Activated B cell treated with CpG ODN at 0.5 μM for 24 hours (primary cell): ENCODE results near the gene AUTS2. TPM values are rescaled to one million over a fixed set of nuclear protein-coding genes. Genes with fewer than 3 reads are reported as not detected.

Experiments
- ATAC-seq: fragments of 200-7000 bp; cut with Tn5 transposase; one replicate; pipeline ENCODE4 v1.10.0; 2021; ENCODE audit warnings: low read depth, mild to moderate bottlenecking, moderate library complexity
- CTCF ChIA-PET: fragments of 350-600 bp; sonication (Branson Sonifier 250); formaldehyde crosslinking; loops from one replicate; lab custom pipeline; 2021; ENCODE audit warnings: antibody characterized with exemption; lab: Charles Lee
- POLR2A ChIA-PET: fragments of 350-600 bp; sonication (Branson Sonifier 250); formaldehyde crosslinking; loops from one replicate; lab custom pipeline; 2021; ENCODE audit warnings: antibody characterized with exemption; lab: Charles Lee
- DNase-seq: peaks from one replicate; pipeline ENCODE4 v3.0.0; 2022
- H3K27ac Mint-ChIP-seq: one replicate; pipeline ENCODE4 v1.8.0; 2020; ENCODE audit warnings: mixed read lengths
- H3K27me3 Mint-ChIP-seq: one replicate; pipeline ENCODE4 v1.8.0; 2021; ENCODE audit warnings: mixed read lengths
- H3K36me3 Mint-ChIP-seq: one replicate; pipeline ENCODE4 v1.8.0; 2021; ENCODE audit warnings: low read depth, mixed read lengths
- H3K4me1 Mint-ChIP-seq: one replicate; pipeline ENCODE4 v1.8.0; 2021; ENCODE audit warnings: mixed read lengths
- H3K4me3 Mint-ChIP-seq: one replicate; pipeline ENCODE4 v1.8.0; 2020; ENCODE audit warnings: mild to moderate bottlenecking, mixed read lengths
- H3K9me3 Mint-ChIP-seq: one replicate; pipeline ENCODE4 v1.8.0; 2020; ENCODE audit warnings: mixed read lengths
- CTCF ChIP-seq: fragments of 200-600 bp; IDR thresholded peaks from one replicate; pipeline ENCODE4 v1.8.0; 2022; ENCODE audit warnings: antibody characterized with exemption, mild to moderate bottlenecking
- intact Hi-C: fragments of 100-400 bp; cut with micrococcal nuclease; formaldehyde crosslinking; loops from one replicate; pipeline ENCODE4 v1.15.1; 2024
- total RNA-seq: library from RNA; stranded (reverse); gene quantifications from 2 replicates; pipeline ENCODE4 v1.2.3, GENCODE V29; 2022

The AUTS2 gene
- total RNA-seq, 1 donor from 2014 or later: 15.9 TPM

- no peaks in the 10 kb centered on the region for H3K9me3 Mint-ChIP-seq
- TF ChIP-seq CTCF: no peak
- H3K4me1 Mint-ChIP-seq: peaks cover 12% of the 10 kb centered on the region
- no peak overlapping the region for H3K4me3 Mint-ChIP-seq
- H3K36me3 Mint-ChIP-seq: no peaks in the 10 kb centered on the region
- DNase-seq: no peak
- ChIA-PET POLR2A (no interaction called here), CTCF (no interaction called here)
- intact Hi-C loops: no loop called here
- no peak overlapping the region for H3K27ac Mint-ChIP-seq
- H3K27me3 Mint-ChIP-seq: no peaks in the 10 kb centered on the region
- ATAC-seq: no peak
Observed at GRCh38 chr7:69919426-69920111, 321.3 kb downstream of the AUTS2 start.

GRCh38 chr7:69920797-69921196, 322.5 kb downstream of the AUTS2 start:
- ChIA-PET CTCF (no interaction called here), POLR2A (no interaction called here)
- DNase-seq: no peak
- ATAC-seq: no peak
- H3K27ac Mint-ChIP-seq: no peak overlapping the region
- H3K4me1 Mint-ChIP-seq: peaks cover 12% of the 10 kb centered on the region
- H3K4me3 Mint-ChIP-seq: no peak overlapping the region
- H3K36me3 Mint-ChIP-seq: peaks cover 3% of the 10 kb centered on the region
- intact Hi-C loops: no loop called here
- TF ChIP-seq CTCF: no peak
- H3K9me3 Mint-ChIP-seq: no peaks in the 10 kb centered on the region
- H3K27me3 Mint-ChIP-seq: no peaks in the 10 kb centered on the region

GRCh38 chr7:69922026-69922803, 323.9 kb downstream of the AUTS2 start:
- Mint-ChIP-seq H3K4me3 (no peak overlapping the region), H3K36me3 (peaks cover 6% of the 10 kb centered on the region), H3K27me3 (no peaks in the 10 kb centered on the region), H3K9me3 (no peaks in the 10 kb centered on the region), H3K27ac (no peak overlapping the region), H3K4me1 (peaks cover 10% of the 10 kb centered on the region)
- DNase-seq: no peak
- intact Hi-C loops: loop anchor here (2.0 kb wide), 1 partner anchor 17 kb away; no protein-coding TSS in a partner anchor
- ChIA-PET POLR2A (no interaction called here), CTCF (no interaction called here)
- ATAC-seq: no peak
- TF ChIP-seq CTCF: no peak

GRCh38 chr7:69927461-69927860, 329.2 kb downstream of the AUTS2 start:
- Mint-ChIP-seq H3K27me3 (no peaks in the 10 kb centered on the region), H3K4me1 (peaks cover 1% of the 10 kb centered on the region), H3K9me3 (no peaks in the 10 kb centered on the region), H3K4me3 (no peak overlapping the region), H3K27ac (no peak overlapping the region), H3K36me3 (peaks cover 10% of the 10 kb centered on the region)
- ATAC-seq (no peak), DNase-seq (no peak)
- POLR2A ChIA-PET: no interaction called here
- intact Hi-C loops: no loop called here
- CTCF ChIA-PET: no interaction called here
- TF ChIP-seq CTCF: no peak

- no peaks in the 10 kb centered on the region for H3K9me3 Mint-ChIP-seq
- ATAC-seq (no peak), DNase-seq (no peak)
- no peak for TF ChIP-seq CTCF
- no peaks in the 10 kb centered on the region for H3K27me3 Mint-ChIP-seq
- intact Hi-C loops: no loop called here
- no peaks in the 10 kb centered on the region for H3K4me1 Mint-ChIP-seq
- ChIA-PET CTCF (interaction anchor here (0.7 kb wide), 1 partner anchor 84 kb away, joined by 4 read pairs; no protein-coding TSS in a partner anchor), POLR2A (no interaction called here)
- no peak overlapping the region for H3K4me3 Mint-ChIP-seq
- no peak overlapping the region for H3K27ac Mint-ChIP-seq
- peaks cover 10% of the 10 kb centered on the region for H3K36me3 Mint-ChIP-seq
Observed at GRCh38 chr7:69928621-69929020, 330.3 kb downstream of the AUTS2 start.
